ENCODE measurements around the gene IL1F10. TPM values are rescaled to one million over a fixed set of nuclear protein-coding genes. Genes with fewer than 3 reads are reported as not detected.

Gene IL1F10
- total and polyA plus RNA-seq, 2 of the 13 experiments (the other 11 are each of a cell fraction or from before 2014, with no cell fraction given), result not detected

DNA sequence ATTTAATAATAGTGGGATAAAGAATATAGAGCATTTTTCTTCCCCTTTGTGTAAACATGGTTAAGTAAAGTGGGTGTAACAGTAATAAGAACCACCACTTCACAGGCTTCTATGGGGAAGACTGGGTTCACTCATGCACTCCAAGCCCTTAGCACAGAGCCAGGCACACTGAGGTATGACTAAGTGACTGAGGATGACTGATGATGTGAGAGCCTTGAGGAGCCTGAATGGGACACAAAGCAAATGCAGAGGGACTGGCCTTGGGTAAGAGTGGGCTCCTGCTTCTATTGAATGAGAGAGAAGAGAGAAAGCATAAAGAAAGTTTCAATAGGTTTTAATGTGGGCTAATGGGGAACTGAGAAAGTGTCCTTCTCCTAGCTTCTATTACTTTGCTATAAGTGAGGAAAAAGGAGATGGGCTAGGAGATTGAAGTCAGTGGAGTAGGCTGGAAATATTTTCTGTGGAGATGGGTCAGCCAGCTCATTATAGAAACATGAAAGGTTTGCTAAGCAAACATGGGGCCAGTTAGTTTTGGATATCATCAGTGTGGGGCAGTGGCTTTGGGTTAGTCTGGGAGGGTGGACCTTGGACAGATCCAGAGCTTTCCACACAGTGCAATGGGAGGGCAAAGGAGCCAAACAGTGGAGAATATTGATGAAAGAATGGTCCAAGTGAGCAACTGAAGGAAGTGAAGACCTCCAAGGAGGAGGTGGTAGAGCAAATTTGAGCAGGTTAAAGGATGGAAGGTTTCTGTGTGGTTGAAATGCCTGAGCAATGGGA is 20.6 kb downstream of the IL1F10 start (continued):
- TF ChIP-seq, protein P1, sequence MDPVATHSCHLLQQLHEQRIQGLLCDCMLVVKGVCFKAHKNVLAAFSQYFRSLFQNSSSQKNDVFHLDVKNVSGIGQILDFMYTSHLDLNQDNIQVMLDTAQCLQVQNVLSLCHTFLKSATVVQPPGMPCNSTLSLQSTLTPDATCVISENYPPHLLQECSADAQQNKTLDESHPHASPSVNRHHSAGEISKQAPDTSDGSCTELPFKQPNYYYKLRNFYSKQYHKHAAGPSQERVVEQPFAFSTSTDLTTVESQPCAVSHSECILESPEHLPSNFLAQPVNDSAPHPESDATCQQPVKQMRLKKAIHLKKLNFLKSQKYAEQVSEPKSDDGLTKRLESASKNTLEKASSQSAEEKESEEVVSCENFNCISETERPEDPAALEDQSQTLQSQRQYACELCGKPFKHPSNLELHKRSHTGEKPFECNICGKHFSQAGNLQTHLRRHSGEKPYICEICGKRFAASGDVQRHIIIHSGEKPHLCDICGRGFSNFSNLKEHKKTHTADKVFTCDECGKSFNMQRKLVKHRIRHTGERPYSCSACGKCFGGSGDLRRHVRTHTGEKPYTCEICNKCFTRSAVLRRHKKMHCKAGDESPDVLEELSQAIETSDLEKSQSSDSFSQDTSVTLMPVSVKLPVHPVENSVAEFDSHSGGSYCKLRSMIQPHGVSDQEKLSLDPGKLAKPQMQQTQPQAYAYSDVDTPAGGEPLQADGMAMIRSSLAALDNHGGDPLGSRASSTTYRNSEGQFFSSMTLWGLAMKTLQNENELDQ (CRISPR knock-in tag; IDR thresholded peaks at IDR 0.05; ENCODE audit: borderline replicate concordance), result no peak
- peak; percentile 31; the same call in 1 of the 2 replicates for TF ChIP-seq GABPB1 (CRISPR knock-in tag; IDR thresholded peaks at IDR 0.05)
- TF ChIP-seq ZFX (CRISPR knock-in tag; IDR thresholded peaks at IDR 0.05; ENCODE audit: low read depth), result no peak
- peak; percentile 68 for TF ChIP-seq KAT8 (CRISPR knock-in tag; IDR thresholded peaks at IDR 0.05)
- TF ChIP-seq FOSL2 (CRISPR knock-in tag; IDR thresholded peaks at IDR 0.05), result peak; percentile 84
- TF ChIP-seq EEA1 (CRISPR knock-in tag; IDR thresholded peaks at IDR 0.05; ENCODE audit: borderline replicate concordance), result no peak
- TF ChIP-seq U2AF1 (optimal IDR thresholded peaks at IDR 0.05; ENCODE audit: low read depth, low read length), result no peak
- no peak for TF ChIP-seq MAF1 (CRISPR knock-in tag; IDR thresholded peaks at IDR 0.05; ENCODE audit: borderline replicate concordance)
- TF ChIP-seq, protein P2, sequence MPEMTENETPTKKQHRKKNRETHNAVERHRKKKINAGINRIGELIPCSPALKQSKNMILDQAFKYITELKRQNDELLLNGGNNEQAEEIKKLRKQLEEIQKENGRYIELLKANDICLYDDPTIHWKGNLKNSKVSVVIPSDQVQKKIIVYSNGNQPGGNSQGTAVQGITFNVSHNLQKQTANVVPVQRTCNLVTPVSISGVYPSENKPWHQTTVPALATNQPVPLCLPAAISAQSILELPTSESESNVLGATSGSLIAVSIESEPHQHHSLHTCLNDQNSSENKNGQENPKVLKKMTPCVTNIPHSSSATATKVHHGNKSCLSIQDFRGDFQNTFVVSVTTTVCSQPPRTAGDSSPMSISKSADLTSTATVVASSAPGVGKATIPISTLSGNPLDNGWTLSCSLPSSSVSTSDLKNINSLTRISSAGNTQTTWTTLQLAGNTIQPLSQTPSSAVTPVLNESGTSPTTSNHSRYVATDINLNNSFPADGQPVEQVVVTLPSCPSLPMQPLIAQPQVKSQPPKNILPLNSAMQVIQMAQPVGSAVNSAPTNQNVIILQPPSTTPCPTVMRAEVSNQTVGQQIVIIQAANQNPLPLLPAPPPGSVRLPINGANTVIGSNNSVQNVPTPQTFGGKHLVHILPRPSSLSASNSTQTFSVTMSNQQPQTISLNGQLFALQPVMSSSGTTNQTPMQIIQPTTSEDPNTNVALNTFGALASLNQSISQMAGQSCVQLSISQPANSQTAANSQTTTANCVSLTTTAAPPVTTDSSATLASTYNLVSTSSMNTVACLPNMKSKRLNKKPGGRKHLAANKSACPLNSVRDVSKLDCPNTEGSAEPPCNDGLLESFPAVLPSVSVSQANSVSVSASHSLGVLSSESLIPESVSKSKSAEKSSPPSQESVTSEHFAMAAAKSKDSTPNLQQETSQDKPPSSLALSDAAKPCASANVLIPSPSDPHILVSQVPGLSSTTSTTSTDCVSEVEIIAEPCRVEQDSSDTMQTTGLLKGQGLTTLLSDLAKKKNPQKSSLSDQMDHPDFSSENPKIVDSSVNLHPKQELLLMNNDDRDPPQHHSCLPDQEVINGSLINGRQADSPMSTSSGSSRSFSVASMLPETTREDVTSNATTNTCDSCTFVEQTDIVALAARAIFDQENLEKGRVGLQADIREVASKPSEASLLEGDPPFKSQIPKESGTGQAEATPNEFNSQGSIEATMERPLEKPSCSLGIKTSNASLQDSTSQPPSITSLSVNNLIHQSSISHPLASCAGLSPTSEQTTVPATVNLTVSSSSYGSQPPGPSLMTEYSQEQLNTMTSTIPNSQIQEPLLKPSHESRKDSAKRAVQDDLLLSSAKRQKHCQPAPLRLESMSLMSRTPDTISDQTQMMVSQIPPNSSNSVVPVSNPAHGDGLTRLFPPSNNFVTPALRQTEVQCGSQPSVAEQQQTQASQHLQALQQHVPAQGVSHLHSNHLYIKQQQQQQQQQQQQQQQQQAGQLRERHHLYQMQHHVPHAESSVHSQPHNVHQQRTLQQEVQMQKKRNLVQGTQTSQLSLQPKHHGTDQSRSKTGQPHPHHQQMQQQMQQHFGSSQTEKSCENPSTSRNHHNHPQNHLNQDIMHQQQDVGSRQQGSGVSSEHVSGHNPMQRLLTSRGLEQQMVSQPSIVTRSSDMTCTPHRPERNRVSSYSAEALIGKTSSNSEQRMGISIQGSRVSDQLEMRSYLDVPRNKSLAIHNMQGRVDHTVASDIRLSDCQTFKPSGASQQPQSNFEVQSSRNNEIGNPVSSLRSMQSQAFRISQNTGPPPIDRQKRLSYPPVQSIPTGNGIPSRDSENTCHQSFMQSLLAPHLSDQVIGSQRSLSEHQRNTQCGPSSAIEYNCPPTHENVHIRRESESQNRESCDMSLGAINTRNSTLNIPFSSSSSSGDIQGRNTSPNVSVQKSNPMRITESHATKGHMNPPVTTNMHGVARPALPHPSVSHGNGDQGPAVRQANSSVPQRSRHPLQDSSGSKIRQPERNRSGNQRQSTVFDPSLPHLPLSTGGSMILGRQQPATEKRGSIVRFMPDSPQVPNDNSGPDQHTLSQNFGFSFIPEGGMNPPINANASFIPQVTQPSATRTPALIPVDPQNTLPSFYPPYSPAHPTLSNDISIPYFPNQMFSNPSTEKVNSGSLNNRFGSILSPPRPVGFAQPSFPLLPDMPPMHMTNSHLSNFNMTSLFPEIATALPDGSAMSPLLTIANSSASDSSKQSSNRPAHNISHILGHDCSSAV (CRISPR knock-in tag; IDR thresholded peaks at IDR 0.05; ENCODE audit: borderline replicate concordance), result no peak
- 0 out of 2 replicates have a peak, but pooled peaks have one; percentile 54 for TF ChIP-seq CBFB (CRISPR knock-in tag; IDR thresholded peaks at IDR 0.05)
- TF ChIP-seq, protein P3, sequence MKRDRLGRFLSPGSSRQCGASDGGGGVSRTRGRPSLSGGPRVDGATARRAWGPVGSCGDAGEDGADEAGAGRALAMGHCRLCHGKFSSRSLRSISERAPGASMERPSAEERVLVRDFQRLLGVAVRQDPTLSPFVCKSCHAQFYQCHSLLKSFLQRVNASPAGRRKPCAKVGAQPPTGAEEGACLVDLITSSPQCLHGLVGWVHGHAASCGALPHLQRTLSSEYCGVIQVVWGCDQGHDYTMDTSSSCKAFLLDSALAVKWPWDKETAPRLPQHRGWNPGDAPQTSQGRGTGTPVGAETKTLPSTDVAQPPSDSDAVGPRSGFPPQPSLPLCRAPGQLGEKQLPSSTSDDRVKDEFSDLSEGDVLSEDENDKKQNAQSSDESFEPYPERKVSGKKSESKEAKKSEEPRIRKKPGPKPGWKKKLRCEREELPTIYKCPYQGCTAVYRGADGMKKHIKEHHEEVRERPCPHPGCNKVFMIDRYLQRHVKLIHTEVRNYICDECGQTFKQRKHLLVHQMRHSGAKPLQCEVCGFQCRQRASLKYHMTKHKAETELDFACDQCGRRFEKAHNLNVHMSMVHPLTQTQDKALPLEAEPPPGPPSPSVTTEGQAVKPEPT (CRISPR knock-in tag; IDR thresholded peaks at IDR 0.05; ENCODE audit: low read depth), result no peak

Data from HepG2 (cell line).